ENCODE results near the gene ALPK3. TPM values are rescaled to one million over a fixed set of nuclear protein-coding genes. Genes with fewer than 3 reads are reported as not detected.

The ALPK3 gene
- polyA plus RNA-seq, 1 donor (not counting 4 experiments of a cell fraction or from before 2014, with no cell fraction given), result 0.07 TPM

DNA sequence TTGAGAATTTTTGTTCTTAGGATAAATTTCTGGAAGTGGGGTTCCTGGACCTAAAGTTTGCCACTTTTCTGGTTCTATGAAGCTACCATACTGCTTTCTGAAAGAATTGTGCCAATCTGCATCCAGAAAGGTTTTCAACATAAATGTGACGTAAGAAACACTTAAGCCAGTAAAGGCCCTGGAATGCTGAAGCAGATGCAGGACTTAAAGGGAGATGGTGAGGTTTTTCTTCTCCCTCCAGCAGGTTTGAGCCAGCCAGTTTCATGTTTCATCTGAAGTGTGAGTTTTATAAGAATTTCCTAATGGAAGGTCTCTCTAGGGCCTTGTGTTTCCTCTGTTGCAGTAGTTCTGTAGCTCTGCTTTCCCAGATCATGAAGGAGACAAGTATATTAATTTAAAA lies 35.7 kb upstream of the ALPK3 start:
- no peaks in the 10 kb centered on the region for H3K27me3 ChIP-seq (ENCODE audit: control insufficient read depth, extremely low read depth, insufficient read depth, low read length)
- H3K9me3 ChIP-seq (ENCODE audit: control insufficient read depth, low read depth, low read length), result no peaks in the 10 kb centered on the region
- no peak overlapping the region for H3K4me3 ChIP-seq (ENCODE audit: control insufficient read depth in 2 of 3, extremely low read depth in 1 of 3, insufficient read depth in 2 of 3, low read depth in 1 of 3, low read length in 3 of 3)
- H3K79me2 ChIP-seq (ENCODE audit: control insufficient read depth, insufficient read depth, low read length), result peaks cover 35% of the 10 kb centered on the region
- no peak for FAIRE-seq
- H3K9me1 ChIP-seq (ENCODE audit: control insufficient read depth, extremely low read depth, insufficient read depth, low read length), result no peaks in the 10 kb centered on the region
- H2AFZ ChIP-seq (ENCODE audit: control insufficient read depth, low read length), result no peak overlapping the region
- no peak overlapping the region for H3K27ac ChIP-seq (ENCODE audit: control insufficient read depth, insufficient read depth, low read length)
- H3K4me2 ChIP-seq (ENCODE audit: control insufficient read depth, extremely low read depth, insufficient read depth, low read depth, low read length), result no peak overlapping the region
- no peaks in the 10 kb centered on the region for H3K4me1 ChIP-seq (ENCODE audit: control insufficient read depth, extremely low read depth, insufficient read depth, low read length)
- TF ChIP-seq CTCF (optimal IDR thresholded peaks at IDR 0.05 in 1 of 3, IDR thresholded peaks at IDR 0.05 in 1 of 3, conservative IDR thresholded peaks at IDR 0.05 in 1 of 3; ENCODE audit: extremely low read depth in 1 of 3, insufficient read depth in 2 of 3, low read length in 3 of 3), result no peak
- no peak for TF ChIP-seq EZH2 (IDR thresholded peaks at IDR 0.05; ENCODE audit: low read length)
- dilution Hi-C loops (cut with MboI; ENCODE audit: extremely low pct_ligation_motif_present, low sequenced_read_pairs), result no loop called here
- no peak for DNase-seq (ENCODE audit: low read depth, low spot score)
- H3K36me3 ChIP-seq (ENCODE audit: control insufficient read depth in 2 of 2, extremely low read depth in 1 of 2, insufficient read depth in 2 of 2, low read length in 2 of 2), result peaks cover 23 to 34% of the 10 kb centered on the region in 2 experiments
- H4K20me1 ChIP-seq (ENCODE audit: control insufficient read depth, extremely low read depth, insufficient read depth, low read length), result peaks cover 5% of the 10 kb centered on the region
- H3K9ac ChIP-seq (ENCODE audit: control insufficient read depth, extremely low read depth, insufficient read depth, low read length), result no peak overlapping the region

GRCh38 chr15:84782346-84782745 lies 34.8 kb upstream of the ALPK3 start:
- Histone ChIP-seq H2AFZ (ENCODE audit: control insufficient read depth, low read length) (no peak overlapping the region), H3K79me2 (ENCODE audit: control insufficient read depth, insufficient read depth, low read length) (peaks cover 37% of the 10 kb centered on the region), H3K9me1 (ENCODE audit: control insufficient read depth, extremely low read depth, insufficient read depth, low read length) (no peaks in the 10 kb centered on the region), H3K4me1 (ENCODE audit: control insufficient read depth, extremely low read depth, insufficient read depth, low read length) (no peaks in the 10 kb centered on the region), H3K27ac (ENCODE audit: control insufficient read depth, insufficient read depth, low read length) (no peak overlapping the region), H3K9ac (ENCODE audit: control insufficient read depth, extremely low read depth, insufficient read depth, low read length) (no peak overlapping the region), H3K4me2 (ENCODE audit: control insufficient read depth, extremely low read depth, insufficient read depth, low read depth, low read length) (no peak overlapping the region), H3K27me3 (ENCODE audit: control insufficient read depth, extremely low read depth, insufficient read depth, low read length) (no peaks in the 10 kb centered on the region), H3K4me3 (ENCODE audit: control insufficient read depth in 2 of 3, extremely low read depth in 1 of 3, insufficient read depth in 2 of 3, low read depth in 1 of 3, low read length in 3 of 3) (no peak overlapping the region), H4K20me1 (ENCODE audit: control insufficient read depth, extremely low read depth, insufficient read depth, low read length) (peaks cover 5% of the 10 kb centered on the region), H3K36me3 (ENCODE audit: control insufficient read depth in 2 of 2, extremely low read depth in 1 of 2, insufficient read depth in 2 of 2, low read length in 2 of 2) (peaks cover 23 to 35% of the 10 kb centered on the region in 2 experiments), H3K9me3 (ENCODE audit: control insufficient read depth, low read depth, low read length) (no peaks in the 10 kb centered on the region)
- no peak for DNase-seq (ENCODE audit: low read depth, low spot score)
- dilution Hi-C loops (cut with MboI; ENCODE audit: extremely low pct_ligation_motif_present, low sequenced_read_pairs), result no loop called here
- TF ChIP-seq EZH2 (IDR thresholded peaks at IDR 0.05; ENCODE audit: low read length), result no peak
- no peak for TF ChIP-seq CTCF (optimal IDR thresholded peaks at IDR 0.05 in 1 of 3, IDR thresholded peaks at IDR 0.05 in 1 of 3, conservative IDR thresholded peaks at IDR 0.05 in 1 of 3; ENCODE audit: extremely low read depth in 1 of 3, insufficient read depth in 2 of 3, low read length in 3 of 3)
- no peak for FAIRE-seq
